GM21619 (cell line): ENCODE measurements around the gene NKG7.

Source experiments
- ATAC-seq: cut with Tn5 transposase; IDR thresholded peaks from one replicate; pipeline ENCODE4 v1.9.1; 2021; ENCODE audit not compliant: unreplicated experiment

Gene NKG7

DNA sequence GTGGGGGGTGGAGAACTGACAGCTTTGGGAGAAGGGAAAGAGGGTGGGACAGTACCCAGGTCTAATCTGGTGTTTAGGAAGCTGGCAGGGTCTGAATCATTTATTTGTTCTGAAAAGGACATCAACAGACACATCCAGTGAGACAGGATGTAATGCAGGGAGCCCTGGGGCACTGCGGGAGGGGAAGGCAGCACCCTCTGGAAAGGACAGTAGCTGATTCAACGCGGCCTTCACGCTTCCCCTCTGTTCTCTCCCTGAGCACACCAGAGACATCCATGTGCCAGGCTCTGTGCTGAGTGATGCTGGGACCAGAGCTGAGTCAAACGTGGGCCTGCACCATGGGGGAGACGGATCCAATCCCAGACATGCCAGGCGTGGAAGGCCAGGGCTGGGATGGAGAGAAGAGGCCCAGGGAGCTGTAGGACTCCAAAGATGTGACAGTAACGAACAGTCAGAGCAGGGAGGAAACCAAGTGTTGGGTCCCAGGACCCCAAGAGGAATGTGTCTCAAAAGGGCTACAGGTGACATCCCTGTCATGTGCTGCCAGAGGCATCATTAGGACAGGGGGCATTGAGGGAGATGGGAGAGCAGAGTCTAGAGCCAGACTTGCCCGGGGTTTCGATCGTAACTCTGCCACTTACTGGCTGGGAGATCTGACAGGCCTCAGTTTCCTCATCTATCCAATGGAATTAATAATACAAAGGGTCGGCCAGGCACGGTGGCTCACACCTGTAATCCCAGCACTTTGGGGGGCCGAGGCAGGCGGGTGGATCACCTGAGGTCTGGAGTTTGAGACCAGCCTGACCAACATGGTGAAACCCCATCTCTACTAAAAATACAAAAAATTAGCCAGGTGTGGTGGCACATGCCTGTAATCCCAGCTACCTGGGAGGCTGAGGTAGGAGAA, 8.0 kb downstream of the NKG7 start:
- no peak for ATAC-seq

- no peak for ATAC-seq
These were observed 11.2 kb downstream of the NKG7 start for GRCh38 chr19:51361239-51361638.

DNA sequence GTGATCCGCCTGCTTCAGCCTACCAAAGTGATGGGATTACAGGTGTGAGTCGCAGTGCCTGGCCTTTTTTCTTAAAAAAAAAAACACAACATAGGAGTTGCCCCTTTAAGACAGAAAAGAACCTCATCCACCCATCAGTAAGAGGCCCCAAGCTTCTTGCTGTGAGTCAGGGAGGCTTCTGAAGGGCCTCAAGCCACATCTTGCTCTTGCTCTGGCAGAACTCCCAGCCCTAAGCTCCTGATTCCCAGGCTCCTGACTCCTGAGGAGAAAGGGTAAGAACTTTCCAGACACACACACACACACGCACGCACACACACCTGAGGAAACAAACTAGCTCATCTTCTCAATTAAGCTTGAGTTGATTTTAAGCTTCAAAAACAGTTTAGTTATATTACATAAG, 13.2 kb downstream of the NKG7 start:
- ATAC-seq: no peak

- no peak for ATAC-seq
These were observed 14.5 kb downstream of the NKG7 start for GRCh38 chr19:51357952-51358351.

DNA sequence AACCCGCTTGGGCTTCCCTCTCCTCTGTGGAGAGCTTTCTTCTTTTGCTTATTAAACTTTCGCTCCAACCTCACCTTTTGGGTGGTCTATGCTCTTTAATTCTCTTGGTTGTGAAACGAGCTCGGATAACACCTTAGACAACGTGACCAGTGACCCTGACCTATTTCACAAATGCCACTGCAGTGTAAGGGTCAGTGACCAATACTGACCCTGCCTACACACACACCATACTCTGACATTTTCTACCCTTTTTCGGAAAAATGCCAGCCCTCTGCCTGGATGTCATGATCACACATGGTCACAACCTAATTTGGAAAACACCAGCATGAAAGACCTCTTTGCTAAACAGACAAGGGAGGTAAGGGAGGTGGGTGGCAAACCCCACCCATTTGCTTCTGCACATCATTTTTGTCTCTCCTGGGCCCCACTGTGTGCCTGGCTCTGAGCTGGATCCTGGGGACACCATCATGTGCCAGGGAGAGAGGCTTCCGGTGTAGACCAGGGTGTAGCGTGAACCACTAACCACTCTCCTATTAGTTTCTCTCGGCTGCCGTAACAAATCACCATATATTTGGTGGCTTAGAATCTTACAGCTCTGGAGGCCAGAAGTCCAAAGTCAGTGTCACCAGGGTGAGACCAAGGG, 16.2 kb downstream of the NKG7 start:
- ATAC-seq: no peak

GRCh38 chr19:51354742-51355148, 17.7 kb downstream of the NKG7 start:
- no peak for ATAC-seq

GRCh38 chr19:51354103-51354741, 18.2 kb downstream of the NKG7 start:
- ATAC-seq: no peak

- ATAC-seq: no peak
These were observed 19.6 kb downstream of the NKG7 start for GRCh38 chr19:51352783-51353360.

- no peak for ATAC-seq
These were observed 21.0 kb downstream of the NKG7 start for GRCh38 chr19:51351266-51351990.

GRCh38 chr19:51347209-51347928, 25.1 kb downstream of the NKG7 start:
- ATAC-seq: no peak

DNA sequence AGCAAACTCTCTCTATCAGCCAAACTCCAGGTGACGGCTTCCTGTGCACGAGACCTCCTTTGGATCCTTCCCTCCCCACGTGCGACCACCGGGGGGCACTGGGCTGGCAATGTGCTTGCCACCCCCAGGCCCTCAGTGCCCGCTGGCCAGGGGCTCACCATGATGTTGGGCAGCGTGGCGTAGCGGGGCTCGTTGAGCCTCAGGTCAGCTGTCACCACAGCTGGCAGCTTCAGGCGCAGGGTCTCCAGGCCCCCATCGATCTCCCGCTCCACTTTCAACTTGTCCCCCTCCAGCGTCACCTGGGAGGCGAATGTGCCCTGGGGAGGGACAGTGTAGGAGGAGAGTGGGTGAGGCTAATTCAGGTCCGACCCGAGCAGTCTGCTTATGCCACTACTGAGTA, 25.7 kb downstream of the NKG7 start:
- no peak for ATAC-seq

GRCh38 chr19:51345076-51345620, 27.3 kb downstream of the NKG7 start:
- no peak for ATAC-seq

DNA sequence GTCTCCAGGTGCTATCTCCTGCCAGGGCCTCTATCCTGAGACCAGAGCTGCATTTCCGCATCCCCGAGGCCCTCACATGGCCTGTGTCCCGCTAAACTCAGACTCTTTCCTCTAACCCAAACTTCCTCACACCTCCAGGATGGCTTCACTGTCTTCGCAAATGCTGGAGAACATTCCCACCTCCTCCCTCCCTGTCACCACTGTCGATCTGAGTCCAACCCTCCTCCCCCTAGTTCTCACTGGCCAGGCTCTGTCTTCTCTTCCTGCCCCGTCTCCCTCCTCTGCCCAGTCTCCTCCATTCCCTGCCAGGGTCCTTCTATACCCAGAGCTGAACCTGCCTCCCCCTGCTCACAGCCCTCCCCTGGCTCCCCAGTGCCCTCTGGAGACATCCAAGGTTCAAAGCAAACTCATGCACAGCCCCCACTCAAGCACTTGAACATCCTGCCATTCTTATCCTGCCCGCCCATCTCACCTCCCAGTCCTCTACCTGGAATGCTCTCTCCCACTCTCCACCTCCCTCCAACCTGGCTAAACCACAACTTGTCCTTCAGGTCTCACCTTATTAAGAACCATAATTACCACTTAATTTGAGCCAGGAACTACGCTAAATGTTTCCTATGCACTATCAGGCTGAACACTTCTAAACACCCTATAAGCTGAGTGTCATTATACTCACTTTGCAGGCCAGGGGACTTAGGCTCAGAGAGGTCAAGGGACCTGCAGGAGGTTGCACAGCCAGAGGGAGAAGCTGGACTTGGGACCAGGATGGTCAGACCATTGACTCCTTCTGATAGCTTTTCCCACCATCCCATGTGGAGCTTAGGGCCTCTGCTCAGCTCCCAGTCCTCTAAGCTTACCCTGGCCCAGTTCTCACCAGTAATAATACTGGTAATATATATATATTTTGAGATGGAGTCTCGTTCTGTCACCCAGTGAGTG, 29.6 kb downstream of the NKG7 start:
- no peak for ATAC-seq

- no peak for ATAC-seq
These were observed 30.4 kb downstream of the NKG7 start, which contains the start of gene VSIG10L for GRCh38 chr19:51341976-51342580. Gene VSIG10L (minus strand): TSS chr19:51342139. CDS start chr19:51342124, 15 bp downstream.

GRCh38 chr19:51341066-51341465, 31.4 kb downstream of the NKG7 start:
- ATAC-seq: no peak

DNA sequence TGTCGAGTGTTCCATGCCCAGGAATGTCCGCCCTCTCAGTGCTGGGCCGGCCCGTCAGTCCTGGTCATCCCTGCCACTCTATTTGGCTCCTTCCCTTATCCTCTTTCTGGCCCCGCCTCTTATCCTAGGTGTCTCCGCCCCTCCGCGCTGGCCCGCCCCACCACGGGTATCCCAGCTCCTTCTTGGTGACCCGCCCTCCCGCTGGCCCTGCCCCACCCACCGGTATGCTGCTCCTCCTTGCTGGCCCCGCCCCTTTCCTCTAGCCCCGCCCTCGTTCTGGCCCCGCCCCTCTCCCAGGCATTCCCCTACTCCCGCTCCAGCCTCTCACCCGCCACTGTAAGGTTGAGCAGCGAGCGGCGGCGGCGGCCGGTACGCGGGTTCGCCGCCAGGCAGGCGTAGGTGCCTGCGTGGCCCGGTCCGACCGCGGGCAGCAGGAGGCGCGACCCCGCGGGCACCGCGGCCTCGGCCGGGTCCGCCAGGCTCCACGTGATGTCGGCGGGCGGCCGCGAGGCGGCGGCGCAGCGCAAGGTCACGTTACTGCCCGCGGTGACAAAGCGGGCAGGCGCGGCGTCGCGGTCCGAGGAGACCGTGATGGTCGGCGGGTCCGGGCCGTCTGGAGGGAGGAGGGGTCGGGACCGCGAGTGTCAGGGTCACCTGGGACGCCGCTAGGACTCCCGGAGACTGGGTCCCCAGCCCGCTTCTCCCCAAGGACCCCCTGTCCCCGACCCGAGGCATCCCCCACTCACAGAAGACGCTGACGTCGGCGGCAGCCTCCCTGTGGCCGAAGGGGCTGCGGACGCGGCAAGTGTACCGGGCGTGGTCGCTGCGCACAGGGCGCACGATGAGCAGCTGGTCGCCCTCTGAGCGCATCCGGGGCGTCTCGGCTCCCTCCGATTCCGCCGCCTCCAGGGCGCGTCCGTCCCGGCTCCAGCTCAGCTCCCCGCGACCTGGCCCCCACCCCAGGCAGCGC, 32.5 kb downstream of the NKG7 start:
- peak; percentile 50 for ATAC-seq

DNA sequence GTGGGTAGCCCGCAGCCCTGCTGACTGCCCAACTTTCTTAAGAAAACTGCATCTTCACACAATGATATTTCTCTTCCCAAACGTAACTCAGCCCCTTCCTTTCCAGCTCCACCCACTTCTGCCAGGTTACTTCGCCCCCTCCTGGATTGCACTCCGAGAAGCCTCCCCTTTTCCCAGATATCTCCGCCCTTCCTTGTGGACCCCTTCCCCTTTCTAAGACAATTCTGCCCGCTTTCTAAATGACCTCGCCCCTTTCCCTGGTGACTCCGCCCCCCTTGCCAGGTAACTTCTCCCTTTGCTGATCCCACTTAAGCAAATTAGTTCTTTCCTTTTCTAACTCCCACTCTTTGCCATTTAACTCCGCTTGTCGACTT, 33.2 kb downstream of the NKG7 start:
- no peak for ATAC-seq
